ENCODE data around the gene BCAN.

DNA sequence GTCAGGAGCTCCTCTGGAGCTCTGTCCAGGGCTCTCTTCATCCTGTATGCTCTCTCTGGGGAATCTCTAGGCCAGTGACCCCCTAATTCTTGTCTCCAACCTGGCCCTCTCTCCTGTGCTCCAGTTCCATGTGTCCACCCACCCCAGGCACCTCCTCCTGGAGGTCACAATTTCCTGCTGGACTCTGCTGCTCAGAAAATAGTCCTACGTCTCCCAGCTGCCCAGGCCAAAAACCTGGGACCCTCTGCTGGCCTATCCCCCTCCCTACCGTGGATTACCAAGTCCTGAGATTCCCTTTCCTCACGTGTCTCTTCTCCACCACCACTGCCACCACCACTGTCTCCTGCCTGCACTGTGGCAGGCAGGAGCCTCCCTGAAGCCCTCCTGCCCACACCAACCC, 23.6 kb downstream of the BCAN start:
- TF ChIP-seq POLR2A (IDR thresholded peaks at IDR 0.05; ENCODE audit: low read depth) (no peak), EP300 (IDR thresholded peaks at IDR 0.05) (no peak)
- TF ChIP-seq, protein P1, sequence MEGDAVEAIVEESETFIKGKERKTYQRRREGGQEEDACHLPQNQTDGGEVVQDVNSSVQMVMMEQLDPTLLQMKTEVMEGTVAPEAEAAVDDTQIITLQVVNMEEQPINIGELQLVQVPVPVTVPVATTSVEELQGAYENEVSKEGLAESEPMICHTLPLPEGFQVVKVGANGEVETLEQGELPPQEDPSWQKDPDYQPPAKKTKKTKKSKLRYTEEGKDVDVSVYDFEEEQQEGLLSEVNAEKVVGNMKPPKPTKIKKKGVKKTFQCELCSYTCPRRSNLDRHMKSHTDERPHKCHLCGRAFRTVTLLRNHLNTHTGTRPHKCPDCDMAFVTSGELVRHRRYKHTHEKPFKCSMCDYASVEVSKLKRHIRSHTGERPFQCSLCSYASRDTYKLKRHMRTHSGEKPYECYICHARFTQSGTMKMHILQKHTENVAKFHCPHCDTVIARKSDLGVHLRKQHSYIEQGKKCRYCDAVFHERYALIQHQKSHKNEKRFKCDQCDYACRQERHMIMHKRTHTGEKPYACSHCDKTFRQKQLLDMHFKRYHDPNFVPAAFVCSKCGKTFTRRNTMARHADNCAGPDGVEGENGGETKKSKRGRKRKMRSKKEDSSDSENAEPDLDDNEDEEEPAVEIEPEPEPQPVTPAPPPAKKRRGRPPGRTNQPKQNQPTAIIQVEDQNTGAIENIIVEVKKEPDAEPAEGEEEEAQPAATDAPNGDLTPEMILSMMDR (IDR thresholded peaks at IDR 0.05): no peak
